GM12878 (cell line): ENCODE measurements around the gene NLN. TPM values are rescaled to one million over a fixed set of nuclear protein-coding genes. Genes with fewer than 3 reads are reported as not detected.

Experiments
- CBX5 ChIP-seq: sonication (generic); IDR thresholded peaks from 2 replicates; pipeline ENCODE4 v1.6.1; 2016; ENCODE audit warnings: low read depth, moderate library complexity, mild to moderate bottlenecking, inconsistent platforms
- CHD1 ChIP-seq: IDR thresholded peaks from 2 replicates; pipeline ENCODE4 v1.6.1; 2012; ENCODE audit warnings: low read depth, low read length, improper control_type of control experiment
- CREB1 ChIP-seq: IDR thresholded peaks from 2 replicates; pipeline ENCODE4 v1.6.1; 2012; ENCODE audit warnings: low read depth, mild to moderate bottlenecking, inconsistent platforms
- CREM ChIP-seq: IDR thresholded peaks from 2 replicates; pipeline ENCODE4 v1.6.1; 2014; ENCODE audit warnings: antibody characterized with exemption, low read depth
- ETV6 ChIP-seq, 2 experiments: fragments of 450-650 bp in 1 of 2; IDR thresholded peaks in 1 of 2; conservative IDR thresholded peaks in 1 of 2; 2 replicates each; pipeline ENCODE4 v1.6.1; 2014; ENCODE audit warnings: antibody characterized with exemption in 1 of 2, borderline replicate concordance in 1 of 2, low read depth in 1 of 2, mild to moderate bottlenecking in 1 of 2, moderate library complexity in 1 of 2
- EZH2 ChIP-seq: IDR thresholded peaks from 2 replicates; pipeline ENCODE4 v1.6.1; 2012; ENCODE audit warnings: low read depth, mild to moderate bottlenecking, control low read depth, inconsistent platforms, low read length, borderline replicate concordance; ENCODE audit not compliant: control insufficient read depth
- FOXM1 ChIP-seq: IDR thresholded peaks from 2 replicates; pipeline ENCODE4 v1.6.1; 2012; ENCODE audit warnings: low read depth, mild to moderate bottlenecking, inconsistent platforms, low read length, moderate library complexity
- HSF1 ChIP-seq: fragments of 150-350 bp; IDR thresholded peaks from 2 replicates; pipeline ENCODE4 v1.6.1; 2014; ENCODE audit warnings: mild to moderate bottlenecking, low read depth, low read length
- JUNB ChIP-seq: IDR thresholded peaks from 2 replicates; pipeline ENCODE4 v1.6.1; 2016; ENCODE audit warnings: antibody characterized with exemption, mild to moderate bottlenecking
- LARP7 ChIP-seq: fragments of 450-650 bp; IDR thresholded peaks from 2 replicates; pipeline ENCODE4 v1.6.1; 2017; ENCODE audit warnings: mild to moderate bottlenecking
- MYB ChIP-seq: fragments of 150-350 bp; IDR thresholded peaks from 2 replicates; pipeline ENCODE4 v1.6.1; 2014; ENCODE audit warnings: mild to moderate bottlenecking, low read depth, low read length, borderline replicate concordance
- NFXL1 ChIP-seq: fragments of 450-650 bp; IDR thresholded peaks from 2 replicates; pipeline ENCODE4 v1.6.1; 2017; ENCODE audit warnings: antibody characterized with exemption, mild to moderate bottlenecking, borderline replicate concordance
- SMC3 ChIP-seq: IDR thresholded peaks from 2 replicates; pipeline ENCODE4 v1.6.1; 2011; ENCODE audit warnings: low read length, improper control_type of control experiment, borderline replicate concordance
- SP1 ChIP-seq: IDR thresholded peaks from one replicate; pipeline ENCODE4 v1.6.1; 2011; ENCODE audit warnings: low read depth, low read length
- ZZZ3 ChIP-seq: IDR thresholded peaks from 2 replicates; pipeline ENCODE4 v1.6.1; 2011; ENCODE audit warnings: low read depth; ENCODE audit not compliant: control insufficient read depth, insufficient read length
- polyA plus RNA-seq, 11 experiments: library from polyadenylated mRNA; depleted of rRNA in 4 of 11; unstranded in 6 of 11; stranded (reverse) in 5 of 11; fragments of >200 nt; fragmentation: Nextera tagmentation in 4 of 11; fragmentation: Illumina TruSeq in 1 of 11; extraction: Ambion mirVana in 4 of 11; extraction: Trizol in 1 of 11; gene quantifications; 1 replicate in 1 of 11; 2 replicates in 10 of 11; pipeline versions ENCODE4 v1.2.1 to v1.2.3, GENCODE V29; 2011 to 2016; ENCODE audit warnings: inconsistent platforms in 2 of 11, missing spikeins in 2 of 11, low read depth in 1 of 11
- total RNA-seq, 4 experiments: library from RNA; depleted of rRNA in 3 of 4; stranded (reverse); fragments of >200 nt in 3 of 4; fragmentation: Illumina TruSeq in 1 of 4; extraction: Trizol in 1 of 4; gene quantifications; 2 replicates each; pipeline versions ENCODE4 v1.2.1 to v1.2.3, GENCODE V29; 2013 to 2021
- TF ChIP-seq, protein P1 (sequence below): IDR thresholded peaks from 2 replicates; pipeline ENCODE4 v1.6.1; 2011; ENCODE audit warnings: low read depth, low read length, improper control_type of control experiment, borderline replicate concordance

Gene NLN
- total and polyA plus RNA-seq, 10 of the 15 experiments (the other 5 are each of a cell fraction or from before 2014, with no cell fraction given), result 6.8 to 56.9 (median 33.3) TPM

- TF ChIP-seq CREM, result 0 out of 2 replicates have a peak, but pooled peaks have one; percentile 36
- no peak for TF ChIP-seq ZZZ3
- no peak for TF ChIP-seq ETV6 (conservative IDR thresholded peaks at IDR 0.05 in 1 of 2, IDR thresholded peaks at IDR 0.05 in 1 of 2; ENCODE audit: borderline replicate concordance in 1 of 2, low read depth in 1 of 2)
- no peak for TF ChIP-seq CHD1
- no peak for TF ChIP-seq SMC3
- TF ChIP-seq EZH2, result no peak
- no peak for TF ChIP-seq LARP7
- no peak for TF ChIP-seq NFXL1
- TF ChIP-seq, protein P1, sequence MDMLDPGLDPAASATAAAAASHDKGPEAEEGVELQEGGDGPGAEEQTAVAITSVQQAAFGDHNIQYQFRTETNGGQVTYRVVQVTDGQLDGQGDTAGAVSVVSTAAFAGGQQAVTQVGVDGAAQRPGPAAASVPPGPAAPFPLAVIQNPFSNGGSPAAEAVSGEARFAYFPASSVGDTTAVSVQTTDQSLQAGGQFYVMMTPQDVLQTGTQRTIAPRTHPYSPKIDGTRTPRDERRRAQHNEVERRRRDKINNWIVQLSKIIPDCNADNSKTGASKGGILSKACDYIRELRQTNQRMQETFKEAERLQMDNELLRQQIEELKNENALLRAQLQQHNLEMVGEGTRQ, result no peak
- no peak for TF ChIP-seq SP1
- TF ChIP-seq JUNB, result peak; percentile 70
- TF ChIP-seq MYB, result no peak
- 0 out of 2 replicates have a peak, but pooled peaks have one; percentile 28 for TF ChIP-seq CREB1
- no peak for TF ChIP-seq HSF1
- no peak for TF ChIP-seq FOXM1
- TF ChIP-seq CBX5, result no peak
Observed at GRCh38 chr5:65803699-65804391, 81.8 kb downstream of the NLN start (continued).
